Activated CD4-positive, alpha-beta T cell treated with anti-CD3 and anti-CD28 coated beads for 24 hours (primary cell): Measurements from ENCODE around the gene HNRNPU.

Source experiments
- DNase-seq, 2 donors: peaks; one replicate each; pipeline ENCODE4 v3.0.0-alpha.2; 2020; ENCODE audit warnings: low read depth in 2 of 2

HNRNPU gene

GRCh38 chr1:244864253-244865027, at the start of gene HNRNPU:
Gene HNRNPU, minus strand, starts transcription at chr1:244864543. Its CDS starts 236 bp downstream, at chr1:244864307.
- peak; percentile 93 for DNase-seq

GRCh38 chr1:244913806-244914205, 49.5 kb upstream of the HNRNPU start:
- no peak for DNase-seq

GRCh38 chr1:244904119-244904518, 39.8 kb upstream of the HNRNPU start:
- no peak for DNase-seq

GRCh38 chr1:244901400-244902015, 37.2 kb upstream of the HNRNPU start:
- DNase-seq: no peak

- no peak for DNase-seq
Observed at GRCh38 chr1:244897476-244898254, 33.3 kb upstream of the HNRNPU start.

- DNase-seq: no peak
Observed at GRCh38 chr1:244896550-244896949, 32.2 kb upstream of the HNRNPU start.

- DNase-seq: no peak
Observed at GRCh38 chr1:244893836-244894235, 29.5 kb upstream of the HNRNPU start.

- DNase-seq: no peak
Observed at GRCh38 chr1:244887281-244887680, 22.9 kb upstream of the HNRNPU start.

GRCh38 chr1:244881552-244882280, 17.4 kb upstream of the HNRNPU start:
- DNase-seq: no peak

GRCh38 chr1:244878681-244879080, 14.3 kb upstream of the HNRNPU start:
- DNase-seq: no peak

- no peak for DNase-seq
Observed at GRCh38 chr1:244876228-244876910, 12.0 kb upstream of the HNRNPU start.

- DNase-seq: no peak
Observed at GRCh38 chr1:244874974-244875579, 10.7 kb upstream of the HNRNPU start.

GRCh38 chr1:244869950-244870349, 5.6 kb upstream of the HNRNPU start:
- no peak for DNase-seq

- DNase-seq: no peak
Observed at GRCh38 chr1:244869364-244869827, 5.1 kb upstream of the HNRNPU start.

- no peak for DNase-seq
Observed at GRCh38 chr1:244868484-244869363, 4.4 kb upstream of the HNRNPU start.

- no peak for DNase-seq
Observed at GRCh38 chr1:244866355-244866754, 2.0 kb upstream of the HNRNPU start.

GRCh38 chr1:244865820-244866219, 1.5 kb upstream of the HNRNPU start:
- DNase-seq: no peak

- DNase-seq: no peak
Observed at GRCh38 chr1:244865028-244865371, 657 bp upstream of the HNRNPU start.

GRCh38 chr1:244863491-244864252, 671 bp downstream of the HNRNPU start:
- peak in 1 of 2 donors; percentile 9 for DNase-seq
